PC-3 (cell line): Measurements from ENCODE around the gene MBD3.

Experiments used
- EZH2 ChIP-seq: fragments of 300-600 bp; sonication (generic); IDR thresholded peaks from one replicate; pipeline ENCODE4 v1.6.1; 2017; ENCODE audit warnings: antibody characterized with exemption, mild to moderate bottlenecking, low read length; ENCODE audit not compliant: unreplicated experiment
- EZH2phosphoT487 ChIP-seq: fragments of 300-600 bp; sonication (generic); IDR thresholded peaks from 2 replicates; pipeline ENCODE4 v1.6.1; 2018; ENCODE audit warnings: mild to moderate bottlenecking, antibody characterized with exemption, low read length, borderline replicate concordance

GRCh38 chr19:1592755-1593500 lies at the start of gene MBD3:
- TF ChIP-seq EZH2 (no peak), EZH2phosphoT487 (no peak)
